CMK (cell line): Measurements from ENCODE around the gene PDK2.
A peak's percentile ranks its signal among the peaks of the same experiment; 100 is the strongest.

Experiments
- DNase-seq: peaks from one replicate; pipeline ENCODE4 v3.0.0-alpha.2; 2010; ENCODE audit warnings: low read depth

The PDK2 gene

DNA sequence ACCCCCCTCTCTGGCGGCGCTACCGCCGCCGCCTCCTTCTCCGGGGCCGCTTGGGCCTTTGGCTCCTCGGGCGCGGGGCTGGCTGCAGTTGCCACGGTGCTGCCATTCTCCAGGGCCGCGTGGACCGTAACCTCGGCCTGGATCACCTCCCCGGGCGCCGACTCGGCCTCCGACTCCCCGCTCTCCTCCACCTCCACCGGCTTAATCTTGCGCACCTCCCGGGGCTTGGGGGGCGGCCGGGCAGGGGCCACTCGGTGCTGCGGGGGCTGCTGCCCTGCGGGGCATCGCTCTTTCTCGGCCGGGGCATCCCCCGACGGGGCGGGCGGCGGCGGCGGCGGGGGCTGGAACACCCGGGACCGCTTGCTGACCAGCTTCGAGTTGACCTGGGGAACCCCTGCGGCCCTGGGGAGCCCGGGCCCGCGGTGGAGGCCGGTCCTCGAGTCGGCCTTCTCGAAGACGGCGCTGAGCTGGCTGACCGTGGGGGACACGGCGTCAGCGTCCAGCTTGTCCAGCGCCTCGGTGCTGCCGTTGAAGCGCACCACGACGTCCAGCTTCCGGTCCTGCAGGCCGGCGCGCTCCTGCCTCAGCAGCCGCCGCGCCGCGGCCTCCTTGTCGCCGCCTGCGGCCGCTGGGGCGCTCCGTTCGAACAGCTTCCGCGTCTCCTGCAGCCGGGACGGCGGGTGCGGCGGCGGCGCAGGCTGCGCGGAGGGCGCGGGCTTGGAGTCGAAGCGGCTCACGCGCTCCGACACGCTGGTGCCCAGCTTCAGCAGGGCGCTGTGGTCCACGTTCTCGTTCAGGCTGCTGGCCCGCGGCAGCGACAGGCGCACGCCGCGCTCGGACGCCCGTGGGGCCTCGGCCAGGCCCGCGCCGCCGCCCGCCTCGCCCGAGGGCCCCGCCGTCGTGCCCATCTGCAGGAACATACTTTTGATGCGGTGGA lies 54.5 kb downstream of the PDK2 start:
- no peak for DNase-seq

DNA sequence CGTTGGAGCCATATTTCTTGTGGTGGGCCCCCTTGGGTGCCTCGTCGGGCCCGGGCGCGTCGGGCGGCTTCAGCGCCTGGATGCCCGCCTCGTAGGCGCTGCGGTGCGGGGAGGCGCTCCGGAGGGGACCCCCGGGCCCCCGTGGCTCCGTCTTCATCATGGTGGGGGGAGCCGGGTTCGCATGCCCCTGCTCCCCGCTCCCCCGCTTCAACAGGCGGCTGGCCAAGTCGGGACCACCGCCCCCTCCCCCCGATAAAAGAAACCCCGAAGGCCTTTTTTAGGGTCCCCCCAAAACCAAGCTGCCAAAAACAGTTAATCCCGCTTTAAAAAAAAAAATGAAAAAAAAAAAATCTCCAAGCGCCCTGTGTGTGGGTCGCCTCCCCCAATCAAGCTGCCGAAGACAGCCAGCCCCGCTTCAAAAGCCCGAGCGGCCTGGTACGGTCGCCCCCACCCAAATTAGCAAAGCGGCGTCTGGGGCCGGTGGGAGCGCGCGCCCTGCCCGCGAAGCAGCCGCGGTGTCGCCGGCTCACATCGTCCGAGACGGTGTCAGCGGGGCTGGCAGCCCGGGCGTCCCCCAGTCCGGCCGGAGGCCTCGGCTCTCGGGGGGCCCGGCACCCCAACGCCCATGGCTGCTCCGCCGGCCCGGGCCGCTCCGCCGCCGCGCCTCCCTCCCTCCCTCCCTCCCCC lies 55.3 kb downstream of the PDK2 start, which contains the start of gene PPP1R9B:
Gene PPP1R9B (minus strand): TSS at position 324 of the 687 bp plus-strand sequence. CDS start 164 bp downstream, at position 160.
- no peak for DNase-seq

DNA sequence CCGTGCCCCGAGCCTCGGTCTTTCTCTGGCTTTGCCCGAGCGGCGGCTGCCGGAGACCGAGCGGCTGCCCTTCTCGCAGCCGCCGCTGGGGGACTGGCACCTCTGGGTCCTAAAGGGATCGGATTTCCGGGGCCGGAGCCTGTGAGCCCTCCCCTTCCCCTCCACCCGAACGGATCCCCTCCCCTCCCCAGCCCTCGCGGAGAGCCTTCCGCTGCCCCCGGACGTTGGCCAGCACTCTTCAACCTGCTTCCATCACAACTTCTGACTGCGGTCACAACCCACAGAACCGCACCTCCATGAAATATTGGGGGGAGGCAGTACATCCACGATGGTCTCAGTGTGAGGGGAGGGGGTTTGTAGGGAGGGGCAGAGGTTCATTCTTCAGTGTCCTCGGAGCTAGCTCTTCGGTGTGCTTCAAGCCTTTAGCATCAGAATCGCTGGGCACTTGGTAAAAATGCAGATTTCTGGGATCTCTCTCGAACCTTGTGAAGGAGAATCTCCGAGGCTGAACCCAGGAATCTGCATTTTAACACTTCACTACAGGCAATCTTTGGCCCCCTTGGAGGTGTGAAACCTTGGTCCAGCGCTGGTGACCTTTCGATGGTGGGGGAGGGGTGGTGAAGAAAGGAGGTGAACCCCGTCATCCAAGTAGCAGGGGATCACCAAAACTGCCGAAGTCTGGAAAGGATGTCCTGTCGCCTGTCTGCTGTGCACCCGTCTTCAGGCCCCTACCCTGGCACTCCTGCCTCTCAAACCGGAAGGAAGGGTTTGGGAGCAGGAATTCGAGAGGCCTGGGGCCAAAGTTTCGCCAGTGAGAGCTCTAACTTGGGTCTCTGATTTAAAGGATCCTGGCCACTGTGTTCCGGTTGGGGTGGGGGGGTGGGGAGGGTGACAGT lies 56.1 kb downstream of the PDK2 start:
- DNase-seq, result peak; percentile 96

DNA sequence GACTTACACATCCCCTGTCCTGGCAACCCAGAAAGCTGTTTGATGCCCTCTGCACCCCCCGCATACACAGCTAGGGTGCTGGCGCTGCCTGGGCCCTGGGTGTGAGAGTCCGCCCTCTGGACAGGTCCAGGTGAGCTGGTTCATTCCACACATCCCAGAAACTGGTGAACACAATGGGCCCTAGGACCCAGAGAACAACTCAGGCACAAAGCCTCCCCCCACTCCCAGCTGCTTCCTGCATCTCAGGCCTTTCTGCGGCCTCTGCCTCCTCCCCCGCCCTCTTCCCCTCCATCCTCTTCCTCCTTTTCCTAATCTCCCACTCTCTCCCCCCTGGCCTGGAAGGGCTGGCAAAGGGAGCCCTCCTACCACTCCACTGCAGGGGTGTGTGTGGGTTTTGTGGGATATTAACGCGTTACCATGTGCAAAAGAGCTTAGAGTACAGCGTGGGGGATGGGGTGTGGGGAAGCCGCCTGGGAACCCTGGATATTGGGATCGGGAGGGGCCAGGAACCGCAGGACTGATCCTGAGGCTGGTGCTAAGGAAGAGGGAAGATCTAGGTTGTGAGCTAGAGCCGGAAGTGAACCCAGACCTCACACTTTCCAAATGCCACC lies 56.9 kb downstream of the PDK2 start:
- peak; percentile 80 for DNase-seq

DNA sequence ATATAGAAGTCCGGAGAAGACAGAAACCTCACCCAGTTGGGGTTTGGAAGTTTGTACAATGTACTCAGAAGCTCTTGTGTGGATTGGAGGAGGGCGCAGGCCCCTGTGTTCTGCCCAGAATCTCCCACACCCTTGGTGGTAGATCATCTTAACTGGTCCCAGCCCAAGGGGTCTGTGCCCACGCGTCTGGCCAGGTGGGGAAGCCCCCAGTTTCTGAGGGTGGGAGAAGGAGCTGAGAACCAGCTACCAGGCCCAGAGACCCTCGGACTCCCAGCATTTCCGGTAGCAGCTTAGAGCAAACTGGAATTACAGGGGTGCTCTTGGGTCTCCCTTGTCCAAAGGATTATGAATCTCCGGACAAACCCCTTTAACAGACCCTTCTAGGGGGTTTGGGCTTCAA lies 57.6 kb downstream of the PDK2 start:
- no peak for DNase-seq

GRCh38 chr17:50153650-50154575 lies 58.8 kb downstream of the PDK2 start:
- no peak for DNase-seq

- DNase-seq, result no peak
Observed at GRCh38 chr17:50154604-50155003, 59.5 kb downstream of the PDK2 start.

DNA sequence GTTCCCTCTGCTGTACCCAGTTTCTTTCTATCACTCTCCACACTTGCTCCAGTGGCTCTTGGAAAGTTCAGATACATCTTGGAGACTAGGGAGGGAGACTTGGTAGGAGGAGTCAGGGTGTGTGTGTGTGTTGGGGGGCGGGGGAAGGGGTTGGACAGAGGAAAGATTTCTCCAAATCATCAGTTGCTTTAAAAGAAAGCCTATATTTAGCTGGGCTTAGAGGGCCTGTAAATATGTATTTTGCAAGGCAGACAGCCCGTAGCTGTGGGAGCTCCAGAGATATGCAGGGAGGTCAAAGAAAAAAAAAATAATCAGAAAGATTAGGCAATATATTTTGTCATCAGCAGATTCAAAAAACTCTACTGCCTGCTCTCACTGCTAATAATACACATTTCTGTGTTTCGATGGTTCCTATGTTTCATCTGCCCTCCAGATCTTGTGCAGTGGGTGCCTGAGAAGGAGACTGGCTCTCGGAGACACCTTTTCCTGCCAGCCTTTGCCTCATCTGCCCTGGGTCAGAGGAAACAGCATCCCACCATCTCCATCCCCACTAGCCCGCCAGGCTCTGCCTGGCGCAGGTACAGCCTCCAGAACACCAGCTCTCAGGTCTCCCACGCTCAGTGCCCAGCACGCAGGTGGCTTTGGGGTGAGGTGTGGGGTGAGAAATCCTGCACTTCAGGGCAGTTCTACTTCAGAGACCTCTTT lies 60.1 kb downstream of the PDK2 start:
- DNase-seq, result no peak

- DNase-seq, result no peak
Observed at GRCh38 chr17:50157891-50158290, 62.7 kb downstream of the PDK2 start.

DNA sequence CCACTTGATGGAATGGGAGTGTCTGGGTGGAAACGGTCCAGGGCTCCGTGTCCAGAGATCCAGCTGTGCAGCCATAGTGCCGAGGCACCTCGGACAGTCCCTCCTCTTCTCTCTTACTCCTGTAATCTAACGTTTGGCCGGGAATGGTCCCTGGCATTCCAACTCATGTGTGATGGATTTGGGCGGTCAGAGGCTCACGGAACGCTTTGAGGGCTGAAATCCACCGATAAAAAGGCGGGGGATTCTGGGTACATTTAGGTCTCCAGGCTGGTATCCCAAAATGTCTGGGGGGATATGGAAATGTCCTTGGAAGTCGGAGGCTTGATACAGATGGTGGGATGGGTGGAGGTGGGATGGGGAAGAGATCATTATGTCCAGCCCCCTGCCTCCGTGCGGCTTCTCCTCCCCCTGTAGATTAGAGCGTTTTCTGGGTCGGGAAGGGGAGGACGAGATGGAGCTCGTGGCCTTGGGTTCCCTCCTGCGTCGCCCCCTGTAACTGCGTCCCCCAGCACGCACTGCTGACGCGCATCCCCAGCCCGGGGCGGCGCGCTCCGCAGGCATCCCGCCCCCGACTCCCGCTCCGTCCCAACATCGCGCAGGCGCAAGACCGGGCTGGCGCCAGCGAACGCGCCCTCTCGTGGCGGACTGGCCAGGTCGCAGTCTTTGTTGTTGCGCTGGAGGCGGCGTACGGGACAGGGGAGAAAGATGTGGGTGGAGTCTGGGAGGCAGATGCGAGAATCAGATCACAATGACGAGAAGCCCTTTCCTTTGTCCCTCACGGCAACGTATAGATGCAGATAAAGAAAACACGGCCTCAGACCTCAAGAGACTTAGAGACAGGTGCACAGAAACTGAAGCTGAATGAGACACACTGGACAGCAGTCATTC lies 66.1 kb downstream of the PDK2 start:
- DNase-seq, result peak; percentile 90
